ENCODE data around the gene EXOC4. TPM values are rescaled to one million over a fixed set of nuclear protein-coding genes. Genes with fewer than 3 reads are reported as not detected.

The EXOC4 gene
- total and polyA plus RNA-seq, 2 donors from 2014 or later = 22.8 to 78.7 TPM

- H3K27ac ChIP-seq (ENCODE audit: low read depth in 2 of 2, low read length in 2 of 2) = no peak overlapping the region
- peaks cover 0 to 2% (median 0%) of the 10 kb centered on the region in 3 donors for H3K36me3 ChIP-seq (ENCODE audit: control insufficient read depth in 2 of 3, insufficient read depth in 3 of 3, low read length in 3 of 3)
- no peak for TF ChIP-seq CTCF (IDR thresholded peaks at IDR 0.05; ENCODE audit: borderline replicate concordance, extremely low read depth, insufficient read depth)
- FAIRE-seq = no peak
- H3K27me3 ChIP-seq (ENCODE audit: control insufficient read depth, insufficient read depth, low read length) = no peaks in the 10 kb centered on the region
- no peaks in the 10 kb centered on the region for H3K4me1 ChIP-seq (ENCODE audit: control insufficient read depth in 2 of 3, insufficient read depth in 2 of 3, low read depth in 1 of 3, low read length in 3 of 3)
- H3K9me3 ChIP-seq (ENCODE audit: control insufficient read depth in 2 of 3, insufficient read depth in 1 of 3, low read length in 3 of 3) = no peaks in the 10 kb centered on the region
- no peak overlapping the region for H3K9ac ChIP-seq (ENCODE audit: low read length in 3 of 3)
- no peak for DNase-seq
- intact Hi-C loops (cut with DNase I) = no loop called here
- H3K4me3 ChIP-seq (ENCODE audit: low read length in 3 of 3) = no peak overlapping the region
Observed at GRCh38 chr7:133372337-133372736, 119.5 kb downstream of the EXOC4 start.

- H3K4me3 ChIP-seq (ENCODE audit: low read length in 3 of 3) = no peak overlapping the region
- H3K27ac ChIP-seq (ENCODE audit: low read depth in 2 of 2, low read length in 2 of 2) = no peak overlapping the region
- no peak for FAIRE-seq
- DNase-seq = no peak
- intact Hi-C loops (cut with DNase I) = no loop called here
- H3K27me3 ChIP-seq (ENCODE audit: control insufficient read depth, insufficient read depth, low read length) = no peaks in the 10 kb centered on the region
- H3K4me1 ChIP-seq (ENCODE audit: control insufficient read depth in 2 of 3, insufficient read depth in 2 of 3, low read depth in 1 of 3, low read length in 3 of 3) = no peaks in the 10 kb centered on the region
- peaks cover 0 to 2% (median 0%) of the 10 kb centered on the region in 3 donors for H3K36me3 ChIP-seq (ENCODE audit: control insufficient read depth in 2 of 3, insufficient read depth in 3 of 3, low read length in 3 of 3)
- no peaks in the 10 kb centered on the region for H3K9me3 ChIP-seq (ENCODE audit: control insufficient read depth in 2 of 3, insufficient read depth in 1 of 3, low read length in 3 of 3)
- TF ChIP-seq CTCF (IDR thresholded peaks at IDR 0.05; ENCODE audit: borderline replicate concordance, extremely low read depth, insufficient read depth) = no peak
- H3K9ac ChIP-seq (ENCODE audit: low read length in 3 of 3) = no peak overlapping the region
Observed at GRCh38 chr7:133376514-133376913, 123.6 kb downstream of the EXOC4 start.

GRCh38 chr7:133381965-133382364 lies 129.1 kb downstream of the EXOC4 start:
- no peak for DNase-seq
- no peak overlapping the region for H3K4me3 ChIP-seq (ENCODE audit: low read length in 3 of 3)
- no peak for FAIRE-seq
- no peak overlapping the region for H3K27ac ChIP-seq (ENCODE audit: low read depth in 2 of 2, low read length in 2 of 2)
- no peak overlapping the region for H3K9ac ChIP-seq (ENCODE audit: low read length in 3 of 3)
- no peaks in the 10 kb centered on the region for H3K36me3 ChIP-seq (ENCODE audit: control insufficient read depth in 2 of 3, insufficient read depth in 3 of 3, low read length in 3 of 3)
- no peaks in the 10 kb centered on the region for H3K4me1 ChIP-seq (ENCODE audit: control insufficient read depth in 2 of 3, insufficient read depth in 2 of 3, low read depth in 1 of 3, low read length in 3 of 3)
- no peaks in the 10 kb centered on the region for H3K27me3 ChIP-seq (ENCODE audit: control insufficient read depth, insufficient read depth, low read length)
- no peaks in the 10 kb centered on the region for H3K9me3 ChIP-seq (ENCODE audit: control insufficient read depth in 2 of 3, insufficient read depth in 1 of 3, low read length in 3 of 3)
- no peak for TF ChIP-seq CTCF (IDR thresholded peaks at IDR 0.05; ENCODE audit: borderline replicate concordance, extremely low read depth, insufficient read depth)
- intact Hi-C loops (cut with DNase I) = no loop called here

Data from kidney (tissue), 14 donors.